T-helper 17 cell (primary cell): Measurements from ENCODE around the gene GOLGA6D. TPM values are rescaled to one million over a fixed set of nuclear protein-coding genes. Genes with fewer than 3 reads are reported as not detected.
A peak's percentile ranks its signal among the peaks of the same experiment; 100 is the strongest.
"Not testable (repeated sequence)": the region's sequence is repeated elsewhere in the genome, so short reads cannot be mapped to it uniquely, and the experiment has no call there.

Experiments
- ATAC-seq: fragments of 150-1000 bp; cut with Tn5 transposase; 2 replicates; pipeline ENCODE4 v1.10.0; 2021; ENCODE audit warnings: mild to moderate bottlenecking, moderate library complexity
- DNase-seq, 3 donors: peaks; one replicate each; pipeline versions ENCODE4 v3.0.0 to v3.0.0-alpha.2; 2020 to 2021
- H3K9me3 ChIP-seq: one replicate; pipeline ENCODE4 v1.7.0; 2013; ENCODE audit warnings: low read length, mild to moderate bottlenecking; ENCODE audit not compliant: control insufficient read depth, poor library complexity, severe bottlenecking
- H3K27ac Mint-ChIP-seq: one replicate; pipeline ENCODE4 v1.8.0; 2022; ENCODE audit warnings: mild to moderate bottlenecking, moderate library complexity, mixed read lengths
- H3K27me3 Mint-ChIP-seq: one replicate; pipeline ENCODE4 v1.8.0; 2022; ENCODE audit warnings: mixed read lengths
- H3K36me3 Mint-ChIP-seq: one replicate; pipeline ENCODE4 v1.8.0; 2022; ENCODE audit warnings: low read depth, mixed read lengths
- H3K4me1 Mint-ChIP-seq: one replicate; pipeline ENCODE4 v1.8.0; 2022; ENCODE audit warnings: mild to moderate bottlenecking, mixed read lengths
- H3K4me3 Mint-ChIP-seq: one replicate; pipeline ENCODE4 v1.8.0; 2022; ENCODE audit warnings: mild to moderate bottlenecking, moderate library complexity, mixed read lengths
- total RNA-seq, 4 donors: library from RNA in 2 of 4; stranded (reverse) in 2 of 4; gene quantifications; one replicate each; pipeline ENCODE4 v1.2.3 and lab custom pipeline; 2022 to 2026

The GOLGA6D gene
- total RNA-seq, 2 donors from 2014 or later = 0.10 TPM; not detected in 1

DNA sequence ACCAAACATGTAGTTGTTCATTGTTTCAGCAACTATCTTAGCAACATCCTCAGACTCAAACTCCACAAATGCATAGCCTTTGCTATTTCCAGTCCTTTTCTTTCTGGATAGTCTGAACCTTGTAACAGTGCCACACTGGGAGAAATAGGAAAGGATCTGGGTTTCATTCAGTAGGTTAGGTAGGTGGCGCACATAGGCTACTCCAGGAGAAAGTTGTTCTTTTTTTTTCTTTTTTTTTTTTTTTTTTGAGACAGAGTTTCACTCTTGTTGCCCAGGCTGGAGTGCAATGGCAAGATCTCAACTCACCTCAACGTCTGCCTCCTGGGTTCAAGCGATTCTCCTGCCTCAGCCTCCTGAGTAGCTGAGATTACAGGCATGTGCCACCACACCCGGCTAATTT is 30.4 kb upstream of the GOLGA6D start:
- not testable (repeated sequence) for H3K4me1 Mint-ChIP-seq, H3K9me3 ChIP-seq

DNA sequence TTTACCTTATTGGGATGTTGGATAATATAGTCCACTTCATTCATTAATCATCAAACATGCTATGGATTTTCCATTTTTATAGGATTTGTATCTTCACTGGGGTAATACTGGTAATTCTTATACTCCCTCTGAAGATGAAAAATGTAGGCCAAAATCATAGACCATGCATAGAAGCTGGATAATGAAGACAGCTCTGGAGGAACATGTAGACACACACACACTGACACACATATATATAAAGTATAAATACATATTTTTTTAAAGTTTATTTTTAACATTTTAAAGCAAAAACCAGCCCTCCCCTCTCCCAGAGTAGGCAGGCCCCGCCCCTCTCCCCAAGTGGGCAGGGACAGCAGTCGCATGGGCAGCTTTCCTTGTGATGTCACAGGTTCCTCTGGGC is 24.6 kb upstream of the GOLGA6D start, which contains the start of gene GOLGA6C:
Gene GOLGA6C (plus strand): TSS at position 301 of the 400 bp plus-strand sequence. CDS start 265 bp downstream, outside the sequence.
- H3K4me1 Mint-ChIP-seq, H3K4me3 Mint-ChIP-seq, ATAC-seq, H3K36me3 Mint-ChIP-seq, H3K9me3 ChIP-seq, DNase-seq, H3K27ac Mint-ChIP-seq, H3K27me3 Mint-ChIP-seq: not testable (repeated sequence)

More for the DNA sequence above, 30.4 kb upstream of the GOLGA6D start:
- H3K27me3 Mint-ChIP-seq = peaks cover 30% of the 10 kb centered on the region
- ATAC-seq, H3K36me3 Mint-ChIP-seq, DNase-seq, H3K4me3 Mint-ChIP-seq, H3K27ac Mint-ChIP-seq: not testable (repeated sequence)

DNA sequence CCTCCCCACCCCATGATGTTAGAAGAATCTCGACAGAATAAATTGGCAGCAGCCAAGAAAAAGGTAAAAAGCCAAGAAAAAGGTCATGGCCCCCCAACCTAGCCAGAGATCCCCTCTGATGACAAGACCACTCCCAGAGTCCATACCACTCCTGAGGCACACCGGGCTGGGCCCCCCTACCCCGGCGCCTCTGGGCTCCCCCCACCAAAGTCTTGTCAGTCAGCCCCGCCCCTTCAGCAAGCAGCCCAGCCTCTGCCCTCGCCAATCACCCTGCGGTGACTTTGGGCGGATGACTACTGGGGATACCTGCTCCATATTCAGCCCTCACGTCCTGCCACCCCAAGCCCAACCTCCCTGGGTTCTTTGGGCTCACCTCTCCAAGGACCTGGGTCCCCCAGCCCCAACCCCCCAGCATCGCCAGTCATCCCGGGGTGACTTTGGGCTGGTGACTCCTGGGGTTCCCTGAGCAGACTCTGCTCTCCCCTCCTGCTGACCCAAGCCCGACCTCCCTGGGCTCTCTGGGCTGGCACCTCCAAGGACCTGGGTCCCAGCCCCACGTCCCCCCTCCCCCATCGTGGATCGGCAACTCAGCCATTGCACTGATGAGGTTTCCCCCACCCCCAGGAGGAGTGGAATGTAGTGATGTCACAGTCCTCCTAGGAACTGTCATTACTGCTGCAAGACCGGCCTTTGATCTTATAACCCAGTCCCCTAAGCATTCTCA is 23.9 kb upstream of the GOLGA6D start:
- DNase-seq, H3K9me3 ChIP-seq, H3K4me3 Mint-ChIP-seq, H3K27ac Mint-ChIP-seq, H3K36me3 Mint-ChIP-seq, H3K27me3 Mint-ChIP-seq, H3K4me1 Mint-ChIP-seq, ATAC-seq: not testable (repeated sequence)

- not testable (repeated sequence) for H3K36me3 Mint-ChIP-seq, H3K27me3 Mint-ChIP-seq, ATAC-seq
Observed at GRCh38 chr15:75259873-75260272, 22.8 kb upstream of the GOLGA6D start.

GRCh38 chr15:75273751-75274359 is 8.8 kb upstream of the GOLGA6D start:
- not testable (repeated sequence) for H3K36me3 Mint-ChIP-seq, H3K4me3 Mint-ChIP-seq, ATAC-seq, H3K9me3 ChIP-seq, H3K4me1 Mint-ChIP-seq, H3K27ac Mint-ChIP-seq, H3K27me3 Mint-ChIP-seq, DNase-seq

More at GRCh38 chr15:75259873-75260272, 22.8 kb upstream of the GOLGA6D start:
- H3K4me3 Mint-ChIP-seq, DNase-seq, H3K27ac Mint-ChIP-seq, H3K4me1 Mint-ChIP-seq, H3K9me3 ChIP-seq: not testable (repeated sequence)

- ATAC-seq (peak; percentile 65), DNase-seq (peak in 2 of 3 donors; percentile 22 to 47)
- not testable (repeated sequence) for H3K9me3 ChIP-seq, H3K4me1 Mint-ChIP-seq, H3K27ac Mint-ChIP-seq, H3K36me3 Mint-ChIP-seq, H3K27me3 Mint-ChIP-seq, H3K4me3 Mint-ChIP-seq
Observed at GRCh38 chr15:75274509-75275107, 8.0 kb upstream of the GOLGA6D start.

DNA sequence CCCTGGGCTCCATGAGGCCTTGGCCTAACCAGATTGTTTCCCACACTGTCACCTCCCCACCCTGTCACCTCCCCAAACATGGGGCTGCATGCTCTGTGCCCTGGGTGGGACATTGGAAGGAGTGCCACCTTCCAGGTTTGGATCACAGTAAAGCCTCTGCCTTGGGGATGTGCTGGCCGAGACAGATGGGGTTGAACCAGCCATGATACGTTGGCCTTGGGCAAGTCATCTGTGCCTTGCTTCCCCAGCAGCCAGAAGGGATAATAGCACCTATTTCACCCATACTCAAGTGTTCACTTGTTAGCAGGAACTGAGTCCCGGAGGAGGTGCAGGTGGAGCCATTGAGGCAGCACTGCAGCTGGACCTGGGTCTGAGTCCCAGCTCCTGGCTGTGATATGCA is 7.0 kb upstream of the GOLGA6D start:
- not testable (repeated sequence) for H3K36me3 Mint-ChIP-seq, H3K27ac Mint-ChIP-seq, H3K4me1 Mint-ChIP-seq, H3K9me3 ChIP-seq, H3K27me3 Mint-ChIP-seq, ATAC-seq, DNase-seq, H3K4me3 Mint-ChIP-seq

GRCh38 chr15:75278497-75278896 is 4.1 kb upstream of the GOLGA6D start:
- H3K4me3 Mint-ChIP-seq, DNase-seq: not testable (repeated sequence)

GRCh38 chr15:75284152-75284551 is 1.5 kb downstream of the GOLGA6D start:
- H3K4me3 Mint-ChIP-seq, DNase-seq, H3K4me1 Mint-ChIP-seq, H3K36me3 Mint-ChIP-seq, ATAC-seq, H3K27ac Mint-ChIP-seq, H3K27me3 Mint-ChIP-seq, H3K9me3 ChIP-seq: not testable (repeated sequence)

More at GRCh38 chr15:75278497-75278896, 4.1 kb upstream of the GOLGA6D start:
- H3K27ac Mint-ChIP-seq, H3K27me3 Mint-ChIP-seq, H3K36me3 Mint-ChIP-seq, H3K9me3 ChIP-seq, H3K4me1 Mint-ChIP-seq, ATAC-seq: not testable (repeated sequence)

DNA sequence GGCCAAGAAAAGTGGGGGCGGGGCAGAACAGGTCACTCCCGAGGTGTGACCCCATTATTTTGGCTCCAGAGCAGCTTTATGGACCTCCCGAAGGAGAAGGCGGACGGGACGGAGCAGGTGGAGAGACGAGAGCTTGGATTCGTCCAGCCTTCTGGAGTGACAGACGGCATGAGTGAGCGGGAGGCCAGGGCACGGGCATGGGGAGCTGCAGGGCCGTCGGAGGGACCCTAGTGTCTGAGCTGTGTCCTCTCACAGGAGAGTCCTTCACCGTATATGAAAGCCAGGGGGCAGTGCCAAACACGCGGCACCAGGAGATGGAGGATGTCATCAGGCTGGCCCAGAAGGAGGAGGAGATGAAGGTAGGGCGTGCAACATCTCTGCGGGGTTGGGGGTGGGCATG is 11.0 kb downstream of the GOLGA6D start:
- H3K4me3 Mint-ChIP-seq, H3K27ac Mint-ChIP-seq, H3K36me3 Mint-ChIP-seq, DNase-seq, H3K4me1 Mint-ChIP-seq, H3K9me3 ChIP-seq, H3K27me3 Mint-ChIP-seq, ATAC-seq: not testable (repeated sequence)

- H3K9me3 ChIP-seq, H3K27ac Mint-ChIP-seq, DNase-seq, H3K36me3 Mint-ChIP-seq, H3K4me3 Mint-ChIP-seq, H3K4me1 Mint-ChIP-seq: not testable (repeated sequence)
- peak; percentile 98 for ATAC-seq
- peaks cover 12% of the 10 kb centered on the region for H3K27me3 Mint-ChIP-seq
Observed at GRCh38 chr15:75298541-75299310, 16.1 kb downstream of the GOLGA6D start.

GRCh38 chr15:75299311-75299688 is 16.7 kb downstream of the GOLGA6D start:
- H3K27ac Mint-ChIP-seq, H3K36me3 Mint-ChIP-seq, H3K4me1 Mint-ChIP-seq, H3K9me3 ChIP-seq, H3K4me3 Mint-ChIP-seq: not testable (repeated sequence)
- DNase-seq (peak; percentile 41 to 59 (median 48)), ATAC-seq (peak; percentile 95)
- peaks cover 18% of the 10 kb centered on the region for H3K27me3 Mint-ChIP-seq

GRCh38 chr15:75300026-75300425 is 17.4 kb downstream of the GOLGA6D start:
- H3K9me3 ChIP-seq, DNase-seq, H3K4me3 Mint-ChIP-seq, ATAC-seq, H3K4me1 Mint-ChIP-seq, H3K36me3 Mint-ChIP-seq, H3K27ac Mint-ChIP-seq: not testable (repeated sequence)
- H3K27me3 Mint-ChIP-seq = peaks cover 25% of the 10 kb centered on the region
